SH-SY5Y (cell line): ENCODE data around the gene CROCC2.

Experiments used
- GATA2 ChIP-seq: IDR thresholded peaks from 2 replicates; pipeline ENCODE4 v1.6.1; 2011; ENCODE audit warnings: mild to moderate bottlenecking, low read depth, low read length
- GATA3 ChIP-seq: IDR thresholded peaks from 2 replicates; pipeline ENCODE4 v1.6.1; 2011; ENCODE audit warnings: low read depth, mild to moderate bottlenecking, low read length, moderate library complexity

DNA sequence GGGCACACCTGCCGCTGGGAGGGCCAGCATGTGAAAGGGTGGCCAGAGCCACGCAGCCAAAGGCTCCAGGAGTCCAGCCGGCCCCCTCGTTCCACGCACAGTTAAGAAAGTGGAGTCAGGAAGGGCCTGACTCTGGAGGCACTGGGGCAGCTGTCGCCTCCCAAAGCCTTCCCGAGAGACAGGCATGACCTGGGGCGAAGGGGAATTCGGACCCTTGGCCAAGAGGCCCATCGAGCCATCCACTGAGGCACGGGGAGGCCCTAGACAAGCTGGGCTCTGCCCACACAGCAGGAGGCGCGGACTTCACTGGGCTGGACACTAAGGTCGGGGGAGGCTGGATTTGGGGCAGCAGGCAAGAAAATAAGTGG lies 53.8 kb downstream of the CROCC2 start:
- no peak for TF ChIP-seq GATA3
- TF ChIP-seq GATA2, result no peak
